GM21526 (cell line): Measurements from ENCODE around the gene SNRPA1.

Experiments
- ATAC-seq: cut with Tn5 transposase; IDR thresholded peaks from one replicate; pipeline ENCODE4 v1.9.1; 2021; ENCODE audit warnings: moderate library complexity; ENCODE audit not compliant: unreplicated experiment, low FRiP score

SNRPA1 gene

DNA sequence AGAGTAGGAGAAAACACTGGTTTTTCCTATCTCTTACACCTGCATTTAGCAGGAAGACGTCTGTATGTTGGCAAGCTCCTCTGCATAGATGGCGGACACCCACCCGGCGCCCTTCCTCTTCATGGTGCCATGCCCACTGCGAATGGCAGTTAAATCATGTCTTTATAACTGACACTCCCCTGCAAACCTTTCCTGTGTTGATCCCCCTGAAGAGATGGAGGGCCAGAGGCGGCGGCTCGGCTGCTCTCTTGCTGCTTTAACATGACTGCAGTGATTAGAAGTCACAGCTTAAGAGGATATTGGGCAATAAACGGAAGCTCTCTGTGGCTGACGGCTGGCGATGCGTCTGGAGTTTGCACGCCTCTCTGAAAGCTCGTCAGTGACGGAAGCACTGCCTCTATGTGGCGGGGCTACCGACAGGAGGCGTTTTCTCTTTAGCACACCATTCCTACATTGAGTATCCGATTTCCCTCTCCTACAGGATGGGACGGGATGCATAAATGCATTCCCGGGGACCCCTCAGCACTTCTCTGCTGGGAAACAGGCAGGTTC is 25.5 kb upstream of the SNRPA1 start:
- peak; percentile 77 for ATAC-seq

DNA sequence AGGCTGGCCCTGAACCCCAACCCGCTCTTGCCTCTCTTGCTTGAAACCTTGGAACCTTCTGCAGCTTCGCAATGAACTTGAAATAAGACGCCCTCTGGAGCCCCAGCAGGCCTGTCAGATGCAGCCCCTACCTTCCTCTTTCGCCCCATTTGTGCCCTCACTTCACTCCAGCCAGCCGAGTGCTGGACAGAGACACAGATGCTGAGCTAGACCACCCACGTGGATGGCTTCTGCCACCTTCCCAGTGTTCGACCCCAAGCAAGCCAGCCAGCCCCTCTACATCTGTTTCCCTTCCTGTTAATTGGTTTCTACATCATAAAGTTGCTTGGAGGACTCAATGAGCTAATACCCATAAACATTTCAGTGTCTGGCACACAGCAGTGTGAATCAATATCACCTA is 23.8 kb upstream of the SNRPA1 start:
- ATAC-seq = no peak

- no peak for ATAC-seq
These were observed 23.2 kb upstream of the SNRPA1 start for GRCh38 chr15:101318147-101318819.

DNA sequence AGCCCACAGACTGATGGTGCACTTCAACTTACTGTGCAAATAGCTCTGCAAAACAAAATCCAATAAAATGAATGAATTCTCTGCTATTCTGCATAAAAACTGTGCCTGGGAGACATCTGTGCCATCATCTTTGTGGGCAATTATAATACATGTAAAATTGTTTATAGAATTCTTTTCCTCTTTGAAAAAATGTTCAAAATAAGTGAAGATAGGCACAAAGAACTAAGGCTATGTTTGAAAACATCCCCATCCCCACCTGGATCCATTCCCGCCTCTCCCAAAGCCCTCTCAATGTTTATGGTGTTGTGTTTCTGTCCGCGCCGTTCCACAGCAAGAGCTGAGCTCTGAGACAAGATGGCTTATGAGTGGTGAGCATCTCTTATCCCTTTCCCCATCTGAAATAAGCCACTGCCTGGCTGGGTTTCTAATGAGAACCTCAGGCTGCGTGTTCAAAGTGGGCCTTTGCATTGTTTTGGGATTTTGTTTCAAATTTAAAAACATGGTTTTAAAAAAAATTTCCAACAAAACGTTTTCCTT is 22.4 kb upstream of the SNRPA1 start:
- ATAC-seq = no peak

GRCh38 chr15:101316529-101316928 is 21.5 kb upstream of the SNRPA1 start:
- no peak for ATAC-seq

- ATAC-seq = no peak
These were observed 20.7 kb upstream of the SNRPA1 start for GRCh38 chr15:101315736-101316135.

DNA sequence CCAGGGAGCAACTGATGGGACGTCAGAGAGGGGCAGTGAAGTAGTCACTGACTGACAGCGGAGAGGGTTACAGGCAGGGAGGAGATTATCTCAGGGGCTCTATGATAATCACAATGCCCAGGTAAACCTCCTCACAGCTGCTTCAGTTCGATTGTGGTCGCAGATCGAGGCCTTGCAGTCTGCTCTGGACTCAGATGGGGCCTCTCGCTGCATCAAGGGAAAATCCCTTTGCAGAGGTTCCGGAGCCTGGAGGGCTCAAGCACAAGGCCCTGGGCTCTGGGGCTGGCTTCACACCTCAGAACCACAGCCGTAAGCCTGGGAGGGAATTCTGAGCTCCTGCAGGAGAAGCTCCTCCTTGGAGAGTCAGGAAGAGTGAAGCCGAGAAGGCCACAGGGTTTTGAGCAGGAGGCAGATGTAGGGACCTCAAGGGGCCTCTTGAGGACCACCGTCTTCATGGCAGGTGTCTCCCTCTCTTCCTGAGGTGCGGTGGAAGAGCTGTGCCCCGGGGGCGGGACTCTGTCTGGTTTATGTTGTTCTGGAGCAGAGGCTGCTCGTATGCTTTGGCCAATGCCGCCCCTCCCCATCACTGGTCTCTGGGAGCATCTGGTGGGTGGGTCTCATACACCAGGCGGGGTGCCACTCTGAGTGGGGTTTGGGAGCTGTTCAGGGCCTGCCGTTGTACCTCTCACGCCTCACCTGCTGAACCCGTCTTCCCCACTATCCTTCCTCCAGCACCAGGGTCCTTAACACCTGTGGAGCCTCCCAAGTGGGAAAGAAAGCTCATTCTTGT is 19.5 kb upstream of the SNRPA1 start:
- no peak for ATAC-seq

DNA sequence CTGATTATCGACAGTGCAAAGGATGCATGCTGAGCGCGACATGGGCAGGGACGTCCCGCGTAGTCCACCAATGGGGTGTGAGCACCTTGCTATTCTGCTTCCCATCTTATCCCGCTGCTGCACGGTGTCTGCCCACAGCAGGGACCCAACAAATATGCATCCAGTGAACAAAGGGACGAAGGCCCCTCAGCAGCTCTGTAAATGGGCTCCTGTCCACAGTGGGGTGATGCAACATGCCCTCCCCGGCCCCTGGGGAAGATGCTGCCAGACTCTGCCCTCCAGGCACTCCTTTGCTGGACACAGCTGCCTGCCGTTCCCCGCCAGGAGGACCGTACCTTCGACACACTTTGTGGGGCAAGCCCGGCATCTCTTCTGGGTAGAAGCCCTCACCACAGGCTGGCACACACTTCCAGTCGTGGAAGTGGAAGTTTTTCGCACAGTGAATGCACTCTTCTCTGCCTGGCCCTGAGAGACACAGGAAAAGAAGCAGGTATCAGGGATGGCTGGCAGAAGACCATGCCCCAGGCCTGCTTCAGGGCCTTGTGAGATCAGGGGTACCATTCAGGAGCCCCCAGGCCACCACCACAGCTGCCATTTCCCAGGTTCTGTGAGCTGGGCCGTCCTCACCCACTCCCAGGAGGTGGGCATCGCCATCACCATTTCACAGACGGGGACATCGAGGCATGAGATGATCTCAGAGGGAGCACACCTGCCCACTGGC is 18.2 kb upstream of the SNRPA1 start:
- no peak for ATAC-seq

GRCh38 chr15:101310508-101310907 is 15.5 kb upstream of the SNRPA1 start:
- no peak for ATAC-seq

- no peak for ATAC-seq
These were observed 15.1 kb upstream of the SNRPA1 start for GRCh38 chr15:101310161-101310480.

GRCh38 chr15:101309436-101310160 is 14.6 kb upstream of the SNRPA1 start:
- no peak for ATAC-seq

GRCh38 chr15:101308604-101309435 is 13.8 kb upstream of the SNRPA1 start:
- ATAC-seq = no peak

DNA sequence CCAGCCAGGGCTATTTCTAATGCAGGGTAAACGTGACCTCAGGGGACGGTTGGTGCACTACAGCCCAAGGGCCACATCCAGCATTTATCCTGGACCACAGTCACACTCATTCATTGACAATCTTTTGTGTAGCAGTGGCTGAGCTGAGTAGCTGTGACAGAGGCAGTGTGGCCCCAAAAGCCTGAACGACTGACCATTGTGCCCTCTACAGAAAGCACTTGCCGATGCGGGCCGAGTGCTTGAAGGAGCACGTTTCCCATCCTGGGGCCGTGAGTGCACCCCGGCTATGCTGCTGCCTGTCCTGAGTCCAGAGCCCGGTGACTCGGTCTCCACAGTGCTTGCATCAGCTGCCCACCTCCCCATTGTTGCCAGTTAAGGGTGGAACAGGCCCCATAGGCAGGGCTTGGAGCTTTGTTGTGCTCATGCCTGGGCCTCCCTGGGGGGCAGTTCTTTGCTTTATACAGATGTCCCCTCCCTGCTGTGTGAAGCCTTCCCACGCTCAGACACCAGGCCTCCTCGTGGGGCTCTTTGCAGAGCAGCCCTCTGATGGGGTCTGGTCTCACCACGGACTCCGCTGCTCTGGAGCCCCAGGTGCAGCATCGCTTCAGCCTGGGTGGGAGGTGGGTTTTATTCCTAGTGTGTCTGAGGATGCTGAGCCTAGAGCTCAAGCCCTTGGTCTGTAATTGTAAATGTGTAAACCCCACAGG is 13.0 kb upstream of the SNRPA1 start:
- no peak for ATAC-seq

GRCh38 chr15:101307048-101307896 is 12.2 kb upstream of the SNRPA1 start:
- no peak for ATAC-seq

DNA sequence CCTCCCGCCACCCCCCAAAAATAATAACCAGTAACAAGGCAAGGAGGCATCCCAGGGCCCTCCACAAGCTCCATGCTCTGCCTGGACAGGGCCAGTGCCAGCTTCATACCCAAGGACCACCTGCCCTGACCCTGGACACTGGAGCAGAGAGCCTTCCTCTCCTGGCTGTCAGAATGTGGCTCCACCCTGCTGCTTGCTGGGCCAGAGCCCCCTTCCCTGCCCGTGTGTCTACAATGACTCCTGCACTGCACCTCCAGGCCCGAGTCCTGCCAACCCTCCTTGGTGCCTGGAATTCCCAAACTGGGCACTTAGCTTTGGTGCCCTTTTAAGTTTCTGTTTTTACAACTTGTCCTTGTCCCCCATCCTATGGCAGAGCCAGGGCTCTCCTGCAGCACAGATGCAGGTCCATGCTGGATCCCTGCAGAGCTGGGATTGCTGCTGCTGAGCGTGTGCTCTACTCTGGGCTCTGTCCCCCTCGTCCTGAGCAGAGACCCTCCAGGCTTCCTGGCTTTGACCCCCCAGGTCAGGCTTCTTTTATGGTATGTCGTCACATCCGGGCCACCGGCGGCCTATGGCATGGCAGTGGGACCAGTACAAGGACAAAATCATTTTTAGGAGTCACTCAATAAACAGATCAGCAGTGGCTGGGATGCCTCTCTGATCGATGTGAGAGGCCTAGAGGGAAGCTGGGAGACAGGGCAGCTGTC is 11.4 kb upstream of the SNRPA1 start:
- ATAC-seq = no peak

GRCh38 chr15:101305820-101306255 is 10.8 kb upstream of the SNRPA1 start:
- ATAC-seq = no peak

- ATAC-seq = no peak
These were observed 8.4 kb upstream of the SNRPA1 start for GRCh38 chr15:101303408-101303807.
